Measurements from ENCODE around the gene MUSK. TPM values are rescaled to one million over a fixed set of nuclear protein-coding genes. Genes with fewer than 3 reads are reported as not detected.
"Not testable (repeated sequence)": the region's sequence is repeated elsewhere in the genome, so short reads cannot be mapped to it uniquely, and the experiment has no call there.

Gene MUSK
- polyA plus RNA-seq, 4 donors = 0.11 TPM; not detected in 3

DNA sequence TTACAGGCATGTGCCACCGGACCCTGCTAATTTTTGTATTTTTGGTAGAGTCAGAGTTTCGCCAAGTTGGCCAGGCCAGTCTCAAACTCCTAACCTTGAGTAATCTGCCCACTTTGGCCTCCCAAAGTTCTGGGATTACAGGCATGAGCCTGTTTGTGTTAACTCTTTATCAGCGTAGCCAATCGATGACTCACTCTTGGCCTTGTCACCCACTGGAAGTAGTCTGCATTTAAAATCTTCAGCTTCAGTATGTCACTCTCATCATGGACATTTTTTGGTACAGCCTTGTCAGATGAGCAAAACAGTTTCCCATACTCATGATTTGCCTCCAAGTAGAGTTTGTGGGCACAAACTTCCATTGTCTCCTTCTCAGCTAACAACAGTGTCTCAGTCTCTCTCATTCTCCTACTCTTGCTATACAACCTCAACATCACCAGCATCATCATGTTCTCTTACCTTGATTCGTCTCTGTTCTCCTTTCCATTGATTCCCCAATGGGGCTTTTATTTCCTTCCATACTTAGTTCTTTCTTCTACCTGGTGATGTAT, 22.5 kb downstream of the MUSK start:
- DNase-seq (ENCODE audit: low read depth in 4 of 4, low spot score in 3 of 4) = no peak

DNA sequence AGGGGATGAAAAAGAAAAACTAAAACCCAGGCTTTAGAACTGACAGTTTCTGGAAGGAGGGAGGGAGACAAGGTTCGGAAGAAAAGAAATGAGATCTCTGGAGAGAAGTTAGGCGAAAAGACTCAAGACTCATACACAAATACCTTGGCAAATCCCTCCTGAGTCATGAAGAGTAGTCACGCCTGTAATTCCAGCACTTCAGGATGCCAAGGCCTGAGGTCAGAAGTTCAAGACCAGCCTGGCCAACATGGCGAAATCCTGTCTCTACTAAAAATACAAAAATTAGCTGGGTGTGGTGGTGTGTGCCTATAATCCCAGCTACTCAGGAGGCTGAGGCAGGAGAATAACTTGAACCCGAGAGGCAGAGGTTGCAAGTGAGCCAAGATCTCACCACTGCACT, 27.3 kb downstream of the MUSK start:
- DNase-seq (ENCODE audit: low read depth in 4 of 4, low spot score in 3 of 4) = not testable (repeated sequence)

DNA sequence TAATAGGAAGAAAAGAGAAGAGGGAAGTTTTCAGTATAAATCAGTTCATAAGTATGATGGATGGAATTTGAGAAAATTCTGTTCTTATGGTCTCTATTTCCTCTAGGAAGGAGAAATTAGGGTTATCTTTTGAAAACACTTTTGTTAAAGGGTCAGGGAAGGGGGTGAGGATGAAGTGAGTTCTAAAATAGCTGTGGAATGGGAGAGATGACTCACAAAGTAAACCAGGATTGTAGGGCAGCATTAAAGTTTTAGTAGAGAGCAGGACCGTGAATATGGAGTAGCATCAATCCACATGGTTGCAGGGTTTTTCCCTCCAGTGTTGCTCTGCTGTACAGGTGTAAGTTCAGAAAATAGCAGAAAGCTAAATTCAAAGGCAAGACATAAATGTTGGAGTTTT, 32.4 kb downstream of the MUSK start:
- no peak for DNase-seq (ENCODE audit: low read depth in 4 of 4, low spot score in 3 of 4)

DNA sequence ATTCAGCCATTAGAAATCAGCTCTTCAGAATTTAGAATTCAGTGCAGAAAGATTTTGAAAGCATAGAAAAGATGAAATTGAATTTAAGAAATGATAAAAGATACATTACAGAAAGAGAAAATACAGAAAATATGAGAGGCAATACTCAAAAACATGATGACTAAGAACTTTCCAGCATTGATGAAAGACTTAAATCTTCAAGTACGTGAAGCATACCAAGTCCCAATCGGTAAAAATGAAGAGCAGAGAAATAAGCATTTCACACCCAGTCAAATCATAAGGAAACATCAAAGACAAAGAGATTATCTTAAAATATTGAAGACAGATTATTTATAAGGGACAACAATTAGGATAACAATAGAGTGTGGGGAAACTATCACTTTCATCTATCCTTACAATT, 35.1 kb downstream of the MUSK start:
- no peak for DNase-seq (ENCODE audit: low read depth in 4 of 4, low spot score in 3 of 4)

DNA sequence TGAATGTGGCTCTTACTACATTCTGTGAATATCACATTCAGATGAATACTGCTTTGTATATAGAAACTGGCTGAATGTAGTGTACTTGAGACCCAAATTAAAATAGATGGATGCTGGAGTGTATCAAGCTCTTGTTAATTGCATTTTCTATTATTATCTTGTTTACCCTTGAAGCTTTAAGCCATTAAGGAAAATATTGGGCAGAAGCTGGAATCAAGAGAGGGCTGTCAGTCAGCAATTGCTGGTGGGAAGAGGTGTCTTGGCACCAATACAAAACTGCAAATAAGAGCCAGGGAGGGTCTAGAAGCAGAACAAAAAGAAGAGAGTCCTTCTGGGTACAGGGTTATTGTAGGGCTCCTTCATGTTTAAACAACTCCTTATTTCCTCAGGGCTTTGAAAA, 38.8 kb downstream of the MUSK start:
- no peak for DNase-seq (ENCODE audit: low read depth in 4 of 4, low spot score in 3 of 4)

DNA sequence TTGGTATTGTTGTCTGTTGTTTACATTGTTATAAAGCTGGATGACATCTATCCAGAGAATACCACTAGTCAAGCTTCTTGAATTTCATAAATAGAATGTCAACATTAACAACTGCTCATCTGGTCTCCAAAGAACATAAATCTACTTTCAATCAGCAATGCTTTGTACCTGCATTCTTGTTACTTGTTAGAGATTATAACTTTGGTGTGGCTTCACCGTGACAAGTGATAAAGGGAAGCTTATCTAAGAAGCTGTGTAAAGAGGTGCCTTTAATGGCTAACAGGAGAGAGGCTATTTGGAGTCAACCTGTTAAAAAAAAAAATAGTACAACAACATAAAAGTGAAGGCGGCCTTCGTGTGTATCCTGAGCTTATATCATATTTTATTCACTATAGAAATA, 41.8 kb downstream of the MUSK start:
- no peak for DNase-seq (ENCODE audit: low read depth in 4 of 4, low spot score in 3 of 4)

DNA sequence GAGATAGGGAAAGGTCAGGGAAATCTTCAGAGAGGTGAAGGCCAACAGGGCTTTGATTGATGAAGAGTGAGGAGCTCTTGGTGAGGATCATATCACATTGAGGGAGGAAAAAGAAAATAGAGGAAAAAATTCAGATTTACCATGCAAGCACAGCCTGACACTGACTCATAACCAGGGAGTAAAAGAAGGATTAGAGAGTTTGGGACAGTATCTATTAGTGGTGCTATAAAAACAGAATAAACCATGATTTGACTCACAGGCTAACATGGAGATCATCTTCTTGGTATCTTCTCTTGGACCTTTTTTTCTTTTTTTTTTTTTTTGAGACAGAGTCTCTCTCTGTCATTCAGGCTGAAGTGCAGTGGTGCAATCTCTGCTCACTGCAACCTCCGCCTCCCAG, 44.4 kb downstream of the MUSK start:
- no peak for DNase-seq (ENCODE audit: low read depth in 4 of 4, low spot score in 3 of 4)

DNA sequence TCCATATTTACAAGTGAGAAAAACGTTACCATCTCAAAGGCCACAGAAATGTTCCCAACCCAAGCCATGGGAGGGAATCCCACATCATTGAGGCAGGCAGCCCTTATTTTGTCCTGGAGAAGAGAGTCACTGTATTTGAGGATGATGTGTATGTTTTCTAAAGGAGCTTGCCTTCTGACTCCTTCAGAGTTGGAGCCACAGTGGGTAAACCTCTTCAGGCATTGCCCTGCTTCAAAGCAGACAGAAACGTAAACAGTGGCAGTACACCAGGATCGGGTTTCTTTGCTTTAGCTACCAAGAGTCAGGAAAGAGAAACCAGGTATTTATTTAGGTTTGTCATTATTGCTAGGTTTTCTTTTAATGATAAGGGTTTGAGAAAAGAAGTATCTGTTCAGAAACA, 45.7 kb downstream of the MUSK start:
- no peak for DNase-seq (ENCODE audit: low read depth in 4 of 4, low spot score in 3 of 4)

DNA sequence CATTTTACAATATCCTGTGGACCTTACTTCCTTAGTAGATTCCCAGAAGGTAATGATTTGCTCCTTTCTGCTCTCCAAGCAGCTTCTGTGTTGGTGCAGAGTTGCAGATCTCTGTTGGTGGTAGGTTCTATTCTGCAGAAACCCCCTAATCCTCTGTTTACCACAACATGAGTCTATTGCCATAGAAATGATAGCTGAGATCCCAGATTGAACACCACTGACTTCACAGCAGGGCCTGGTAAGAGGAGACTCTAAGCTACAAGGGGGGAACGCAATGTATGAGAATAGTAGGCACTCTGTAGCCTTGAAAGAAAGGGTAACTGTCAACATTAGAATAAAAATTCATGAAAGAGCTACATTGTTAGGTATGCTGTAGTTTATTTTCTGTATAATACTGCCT, 59.5 kb downstream of the MUSK start:
- no peak for DNase-seq (ENCODE audit: low read depth in 4 of 4, low spot score in 3 of 4)

DNA sequence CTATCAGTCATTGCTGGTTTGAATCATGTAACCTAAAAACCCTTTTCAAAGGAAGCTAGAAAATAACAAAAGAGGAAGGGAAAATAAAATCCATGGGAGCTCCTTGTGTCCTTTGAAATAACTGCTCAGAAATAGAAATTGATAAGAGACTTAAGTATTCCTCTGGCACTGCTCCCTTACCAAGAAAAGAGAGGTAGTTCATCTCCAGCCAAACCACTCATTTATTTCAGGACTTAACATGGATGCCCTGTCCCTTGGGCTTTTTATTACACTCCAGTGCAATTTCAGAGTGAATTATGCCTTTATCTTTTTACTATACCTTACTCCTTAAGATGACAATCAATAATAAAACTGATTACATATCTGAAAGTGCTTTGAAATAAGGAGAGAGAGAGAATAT, 61.0 kb downstream of the MUSK start:
- DNase-seq (ENCODE audit: low read depth in 4 of 4, low spot score in 3 of 4) = no peak

DNA sequence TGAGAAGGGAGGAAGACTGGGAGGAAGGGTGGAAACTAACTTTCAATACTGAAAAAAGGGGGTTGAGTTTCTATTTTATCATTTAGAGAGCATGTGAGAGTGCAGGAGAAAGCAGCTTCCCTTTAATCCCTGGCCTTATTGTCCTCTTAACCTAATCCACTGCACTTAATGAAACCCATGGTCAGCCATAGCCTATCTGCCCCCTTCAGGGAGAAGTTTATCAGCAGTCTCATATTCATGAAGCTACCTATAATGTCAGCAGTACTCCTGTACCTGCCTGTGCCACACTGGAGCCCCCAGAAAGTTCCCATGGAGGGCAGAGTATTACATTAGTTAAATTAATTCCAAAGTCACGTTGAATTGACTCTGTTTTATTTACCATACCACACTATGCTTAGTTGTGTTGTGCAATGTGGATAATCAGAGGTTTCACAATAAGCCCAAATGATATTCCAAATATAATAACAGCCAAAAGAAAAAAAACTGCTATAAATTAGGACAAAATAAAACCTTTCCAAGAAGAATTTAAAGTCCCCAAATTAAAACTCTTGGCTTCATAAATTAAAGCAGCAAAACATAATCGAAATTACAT, 62.9 kb downstream of the MUSK start:
- DNase-seq (ENCODE audit: low read depth in 4 of 4, low spot score in 3 of 4) = no peak

DNA sequence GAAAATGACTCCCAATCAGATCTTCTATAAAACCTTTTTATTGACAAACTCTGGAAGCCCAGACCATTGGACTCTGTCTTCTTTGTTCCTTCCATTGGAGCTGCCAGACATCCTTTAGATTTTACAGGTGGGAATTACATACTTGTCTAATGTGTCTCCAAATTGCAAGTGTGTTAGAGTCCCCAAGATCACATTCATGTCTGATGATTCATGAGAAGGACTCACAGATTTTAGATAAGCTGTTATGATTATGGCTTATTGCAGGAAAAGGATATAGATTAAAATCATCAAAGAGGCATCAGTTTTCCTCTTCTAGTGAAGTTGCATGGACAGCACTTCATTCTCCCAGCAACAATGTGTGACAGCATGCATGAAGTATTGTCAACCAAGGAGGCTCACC, 70.4 kb downstream of the MUSK start:
- no peak for DNase-seq (ENCODE audit: low read depth in 4 of 4, low spot score in 3 of 4)

DNA sequence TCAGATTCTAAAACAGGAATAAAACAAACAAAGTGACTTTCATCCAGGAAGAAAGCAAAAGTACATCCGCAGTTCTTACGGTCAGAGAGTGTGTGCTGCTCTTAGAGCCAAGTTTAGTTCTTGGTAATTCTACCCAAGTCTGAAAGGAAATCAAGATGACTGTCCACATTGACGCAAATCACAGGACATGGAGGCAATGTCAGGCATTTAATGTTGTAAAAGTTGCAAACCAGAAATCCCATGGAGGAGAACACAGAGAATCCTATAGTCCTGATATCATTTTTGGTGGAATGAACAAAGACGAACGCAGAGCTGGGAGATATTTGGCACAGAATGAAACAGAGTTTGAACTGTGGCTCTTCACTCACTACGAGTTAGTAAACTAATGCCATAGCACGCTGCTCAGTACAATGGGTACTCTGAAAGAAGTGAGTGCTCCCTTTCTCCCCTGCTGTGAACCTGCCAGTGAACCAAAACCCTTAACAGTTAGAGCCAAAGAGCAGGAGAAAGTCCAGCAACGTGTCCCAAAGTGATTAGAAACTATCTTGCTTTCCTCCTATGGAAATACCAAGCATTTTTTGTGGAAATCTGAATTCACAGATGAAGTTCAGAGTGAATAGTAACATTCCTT, 74.3 kb downstream of the MUSK start:
- peak in 2 of 4 donors; percentile 10 to 19 for DNase-seq (ENCODE audit: low read depth in 4 of 4, low spot score in 3 of 4)

DNA sequence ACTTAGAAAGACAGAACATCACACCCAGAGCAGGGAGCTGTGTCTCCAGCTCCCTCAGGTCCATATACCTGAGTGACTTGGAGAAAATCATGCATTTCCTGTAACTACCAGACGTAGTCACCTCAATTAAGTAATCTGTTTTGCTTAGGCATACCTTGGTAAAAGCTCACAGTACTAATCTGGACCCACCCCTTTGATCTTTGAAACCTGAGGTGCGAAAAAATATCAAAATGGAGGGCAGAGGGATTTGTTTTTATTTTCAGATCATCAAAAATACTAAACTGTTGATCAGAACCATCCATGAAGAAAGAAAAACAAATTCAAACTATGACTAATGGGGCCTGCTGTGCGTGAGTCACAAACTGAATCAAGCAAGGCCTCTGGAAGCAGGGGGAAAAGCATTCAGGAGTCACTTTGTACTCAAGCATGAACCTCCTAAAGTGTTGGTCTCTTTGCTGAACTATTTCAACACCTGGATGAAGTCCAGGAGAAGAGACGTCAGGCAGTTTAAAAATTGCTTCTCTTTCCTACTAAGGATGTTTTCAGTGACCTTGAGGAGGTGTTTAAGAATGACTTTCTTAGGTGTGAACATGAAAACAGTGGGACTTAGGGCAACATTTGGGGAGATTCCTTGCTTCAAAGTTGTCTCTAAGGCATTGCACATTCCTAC, 76.3 kb downstream of the MUSK start:
- no peak for DNase-seq (ENCODE audit: low read depth in 4 of 4, low spot score in 3 of 4)

DNA sequence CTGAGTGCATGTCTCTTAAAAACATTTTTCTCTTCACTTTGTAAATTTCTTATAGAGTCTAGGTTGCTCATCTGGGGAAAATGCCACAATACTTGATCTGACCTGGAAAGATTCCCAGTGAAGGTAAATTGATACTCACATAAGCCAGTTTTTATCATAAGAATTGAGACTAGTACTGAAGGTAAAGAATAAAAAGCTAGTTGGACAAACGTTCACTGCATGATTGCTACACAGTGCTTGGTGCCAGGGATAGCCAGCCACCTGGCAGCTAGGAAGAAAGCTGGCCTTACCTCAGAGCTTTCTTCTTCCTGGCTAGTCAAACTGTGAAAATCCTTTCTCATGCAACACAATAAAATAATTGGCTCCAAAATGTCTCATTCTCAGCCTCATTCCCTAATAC, 77.1 kb downstream of the MUSK start:
- no peak for DNase-seq (ENCODE audit: low read depth in 4 of 4, low spot score in 3 of 4)

DNA sequence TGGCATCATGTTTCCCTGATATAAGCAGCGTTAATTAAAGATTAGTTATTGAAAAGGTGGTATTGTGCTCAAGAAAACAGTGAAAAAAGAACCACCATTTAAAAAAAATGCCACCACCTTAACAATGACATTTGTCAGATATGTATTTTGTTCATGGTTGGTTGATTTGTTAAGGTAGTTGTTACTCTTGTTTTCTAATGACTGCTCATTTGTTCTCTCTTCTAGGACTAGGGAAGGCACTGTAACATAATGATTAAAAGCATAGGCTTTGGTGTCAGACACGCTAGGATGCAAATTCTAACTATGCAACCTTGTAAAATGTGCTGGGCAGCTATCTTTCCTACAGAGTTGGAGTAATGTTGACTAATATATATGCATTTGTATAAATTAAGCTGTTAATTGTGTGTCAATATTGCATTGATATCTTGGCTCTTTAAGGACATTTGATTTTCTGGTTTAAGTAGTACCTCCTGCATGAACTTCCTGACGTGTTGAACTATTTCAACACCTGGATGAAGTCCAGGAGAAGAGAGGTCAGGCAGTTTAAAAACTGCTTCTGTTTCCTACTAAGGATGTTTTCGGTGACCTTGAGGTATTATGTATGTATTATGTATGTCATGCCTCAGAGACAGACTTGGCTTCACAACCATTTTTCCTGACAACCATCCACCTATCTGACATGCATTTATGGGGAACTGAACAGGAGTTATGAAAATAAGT, 77.8 kb downstream of the MUSK start:
- DNase-seq (ENCODE audit: low read depth in 4 of 4, low spot score in 3 of 4) = no peak

DNA sequence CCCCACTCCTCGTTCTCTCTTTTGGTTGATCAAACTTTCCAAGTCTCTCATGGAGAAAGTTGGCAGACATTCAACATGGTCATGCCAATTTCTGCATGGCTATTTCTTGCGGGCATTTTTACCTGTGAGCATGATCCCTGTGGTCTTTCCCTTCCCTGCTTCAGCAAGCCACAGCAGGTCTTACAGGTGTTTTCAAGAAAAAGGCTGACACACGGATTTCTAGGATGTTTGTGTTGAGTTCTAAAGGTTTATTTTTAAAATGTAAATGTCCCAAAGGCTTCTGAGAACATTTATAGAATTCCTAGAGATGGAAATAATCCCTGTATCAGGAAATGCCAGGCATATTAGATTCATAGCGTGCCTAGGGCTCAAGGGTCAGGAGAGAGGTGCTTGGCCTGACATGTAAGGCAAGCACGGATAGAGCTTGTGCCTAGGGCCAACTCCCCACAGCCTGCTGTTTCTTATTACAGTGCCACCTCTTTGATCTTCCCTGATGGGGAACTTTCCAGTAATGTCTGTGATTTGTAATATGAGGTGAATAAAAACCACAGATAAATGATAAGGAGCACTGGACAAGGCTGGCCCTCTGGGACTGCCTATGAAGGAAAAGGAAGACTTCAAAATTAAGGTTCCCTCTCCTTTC, 79.8 kb downstream of the MUSK start:
- DNase-seq (ENCODE audit: low read depth in 4 of 4, low spot score in 3 of 4) = no peak

DNA sequence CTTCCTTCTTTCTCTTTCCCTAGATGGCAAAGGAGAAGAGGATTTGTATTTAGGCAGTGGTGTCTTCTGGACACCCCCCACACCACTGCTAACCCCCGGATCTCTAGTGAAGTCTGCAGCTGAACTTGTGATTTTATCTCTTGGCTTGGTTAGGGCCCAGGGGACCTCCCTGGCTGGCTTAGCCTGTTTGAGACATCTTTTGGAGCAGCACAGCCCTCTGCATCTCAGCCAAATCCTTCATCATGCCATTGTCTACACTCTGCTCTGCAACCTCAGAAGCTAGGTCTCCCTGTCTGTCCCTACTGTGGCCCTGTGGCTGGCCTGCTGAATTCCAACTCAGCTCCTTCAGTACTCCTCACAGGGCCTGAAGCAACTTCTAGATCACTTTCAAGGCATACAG, 81.7 kb downstream of the MUSK start:
- no peak for DNase-seq (ENCODE audit: low read depth in 4 of 4, low spot score in 3 of 4)

DNA sequence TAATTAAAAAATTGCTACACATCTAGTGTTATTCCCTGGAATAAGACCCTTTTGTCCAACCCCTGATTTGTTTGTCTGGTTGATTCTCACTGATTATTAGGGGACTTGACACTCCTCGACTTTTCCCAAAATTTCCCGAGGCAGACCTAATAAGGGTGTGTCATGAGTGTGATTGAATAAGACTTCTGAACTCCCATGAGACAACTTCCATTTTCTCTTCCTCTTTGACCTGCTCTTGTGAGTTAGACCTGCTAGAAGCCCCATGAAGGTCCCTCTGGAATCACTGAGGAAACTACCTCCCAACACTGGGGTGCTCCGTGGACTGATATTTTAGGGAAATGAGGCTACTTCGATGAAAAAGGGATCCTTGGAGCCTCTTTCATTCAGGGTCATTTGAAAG, 83.4 kb downstream of the MUSK start:
- DNase-seq (ENCODE audit: low read depth in 4 of 4, low spot score in 3 of 4) = no peak

DNA sequence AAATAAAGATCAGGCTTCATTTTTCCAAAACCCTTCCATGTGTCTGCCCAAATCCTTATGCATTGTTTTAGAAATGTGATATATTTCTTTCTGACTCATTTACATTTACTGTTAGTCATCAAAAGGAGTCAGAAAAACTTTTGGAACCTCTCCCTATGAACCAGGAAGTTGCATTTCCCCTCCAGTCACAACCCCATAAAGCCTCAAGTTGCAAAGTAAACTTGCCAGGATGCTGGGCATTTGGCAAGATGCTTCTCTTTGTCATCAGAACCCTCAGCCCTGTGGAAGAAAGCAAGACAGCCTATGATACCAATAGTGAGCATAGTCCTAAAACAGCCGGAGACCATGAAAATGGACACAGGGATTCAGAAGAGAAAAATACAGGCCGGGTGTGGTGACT, 84.2 kb downstream of the MUSK start:
- no peak for DNase-seq (ENCODE audit: low read depth in 4 of 4, low spot score in 3 of 4)

DNA sequence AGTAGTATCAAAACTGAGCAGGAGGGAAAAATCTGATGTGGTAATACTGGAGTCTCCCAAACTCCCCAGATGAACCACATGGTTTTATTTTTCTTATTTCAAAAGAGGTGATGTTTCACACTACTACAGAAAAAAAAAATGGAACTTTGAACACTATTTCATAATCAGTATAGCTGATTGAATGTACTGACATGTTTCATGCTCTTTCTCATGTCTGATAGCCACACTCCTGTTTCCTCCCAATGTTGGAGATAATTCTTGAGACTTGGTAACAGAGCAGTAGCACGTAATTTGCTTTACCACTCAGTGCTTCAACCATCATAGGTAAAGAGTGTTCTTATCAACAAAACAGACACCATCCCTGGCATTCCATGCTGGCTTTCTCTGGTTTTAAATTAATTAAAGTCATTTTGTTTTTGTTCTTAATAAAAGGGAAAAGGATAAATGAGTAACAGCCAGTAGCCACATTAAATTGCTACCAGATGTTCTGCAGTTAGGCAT, 85.2 kb downstream of the MUSK start:
- no peak for DNase-seq (ENCODE audit: low read depth in 4 of 4, low spot score in 3 of 4)

Data from left renal pelvis (tissue), 4 donors.